K562 (cell line): ENCODE data around the gene POLD3. TPM values are rescaled to one million over a fixed set of nuclear protein-coding genes. Genes with fewer than 3 reads are reported as not detected.

Source experiments
- ATAC-seq: fragments of 200-7000 bp; cut with Tn5 transposase; 3 replicates; pipeline ENCODE4 v1.9.1; 2020; ENCODE audit warnings: moderate library complexity
- BruUV-seq: library from RNA; stranded (reverse); fragments of 400-500 nt; replicated peaks from 2 replicates; lab custom pipeline; 2021; lab: Mats Ljungman, UMichigan
- CTCF ChIA-PET: fragments of 300-600 bp; formaldehyde crosslinking; extraction: SDS; loops from one replicate; lab custom pipeline; 2021; ENCODE audit warnings: low intra/inter-chr PET ratio; lab: Yijun Ruan, JAX
- POLR2A ChIA-PET: fragments of 300-600, 350-650 bp; sonication (Branson Sonifier 250); formaldehyde crosslinking; extraction: SDS; loops from one replicate; lab custom pipeline; 2021; ENCODE audit warnings: antibody characterized with exemption, inconsistent platforms; lab: Yijun Ruan, JAX
- DNase-seq, 4 experiments: peaks; one replicate each; pipeline versions ENCODE4 v3.0.0 to v3.0.0-alpha.2; 2011 to 2018; ENCODE audit warnings: low spot score in 3 of 4, mixed read lengths in 3 of 4; ENCODE audit errors: extremely low read depth in 1 of 4
- FAIRE-seq: peaks from 2 replicates; lab custom pipeline; 2011; peaks lifted over from hg19 to GRCh38; lab: Jason Lieb, UNC
- H2AFZ ChIP-seq: 2 replicates; pipeline ENCODE4 v1.6.0; 2011; ENCODE audit warnings: low read depth, low read length, control low read depth, inconsistent platforms
- H3K27ac ChIP-seq: fragments of 200-600 bp; 3 replicates; pipeline ENCODE4 v1.8.0; 2011; ENCODE audit warnings: low read depth, mild to moderate bottlenecking, control low read depth, inconsistent platforms, low read length, moderate library complexity, mixed read lengths; ENCODE audit errors: extremely low read depth
- H3K27me3 ChIP-seq, 2 experiments: fragments of 300-600 bp in 1 of 2; 2 replicates in 1 of 2; 3 replicates in 1 of 2; pipeline versions ENCODE4 v1.6.0 to v1.8.0; 2011; ENCODE audit warnings: inconsistent platforms in 2 of 2, low read length in 2 of 2, mild to moderate bottlenecking in 1 of 2, mixed read lengths in 1 of 2, moderate library complexity in 1 of 2; ENCODE audit not compliant: control insufficient read depth in 2 of 2, insufficient read depth in 2 of 2
- H3K36me3 ChIP-seq: fragments of 300-600 bp; 3 replicates; pipeline ENCODE4 v1.8.0; 2011; ENCODE audit warnings: mild to moderate bottlenecking, low read length, inconsistent platforms; ENCODE audit not compliant: control insufficient read depth, insufficient read depth
- H3K4me1 ChIP-seq, 2 experiments: fragments of 200-600 bp in 1 of 2; replicated peaks in 1 of 2; 2 replicates in 1 of 2; 3 replicates in 1 of 2; pipeline versions ENCODE4 v1.5.1 to v1.8.0; 2011; ENCODE audit warnings: inconsistent platforms in 2 of 2, low read length in 2 of 2, mild to moderate bottlenecking in 1 of 2, mixed read lengths in 1 of 2, moderate library complexity in 1 of 2; ENCODE audit not compliant: control insufficient read depth in 2 of 2, insufficient read depth in 2 of 2
- H3K4me2 ChIP-seq: 2 replicates; pipeline ENCODE4 v1.6.1; 2011; ENCODE audit warnings: low read length, control low read depth, inconsistent platforms, mixed read lengths; ENCODE audit not compliant: insufficient read depth
- H3K4me3 ChIP-seq: fragments of 200-600 bp; sonication (generic), shearing (Covaris generic); 2 replicates; pipeline ENCODE4 v1.5.1; 2016; ENCODE audit warnings: control low read depth, inconsistent platforms
- H3K79me2 ChIP-seq: fragments of 200-600 bp; 3 replicates; pipeline ENCODE4 v1.8.0; 2011; ENCODE audit warnings: low read length, inconsistent platforms; ENCODE audit not compliant: control insufficient read depth, insufficient read depth
- H3K9ac ChIP-seq, 2 experiments: 2 replicates each; pipeline versions ENCODE4 v1.6.0 to v1.6.1; 2011; ENCODE audit warnings: low read depth in 2 of 2, low read length in 2 of 2, control low read depth in 1 of 2, inconsistent platforms in 1 of 2, mild to moderate bottlenecking in 1 of 2, mixed read lengths in 1 of 2; ENCODE audit not compliant: insufficient read depth in 1 of 2
- H3K9me1 ChIP-seq: one replicate; pipeline ENCODE4 v1.6.0; 2011; ENCODE audit warnings: inconsistent platforms, mild to moderate bottlenecking, low read length, moderate library complexity; ENCODE audit not compliant: control insufficient read depth, insufficient read depth
- H3K9me3 ChIP-seq: replicated peaks from 2 replicates; pipeline ENCODE4 v1.5.1; 2011; ENCODE audit warnings: low read depth, low read length, inconsistent platforms; ENCODE audit not compliant: control insufficient read depth, insufficient read depth
- H4K20me1 ChIP-seq: replicated peaks from 2 replicates; pipeline ENCODE4 v1.6.1; 2011; ENCODE audit warnings: low read length, inconsistent platforms, mixed read lengths; ENCODE audit not compliant: control insufficient read depth, insufficient read depth
- C11orf30 ChIP-seq: fragments of 450-650 bp; IDR thresholded peaks from 2 replicates; pipeline ENCODE4 v1.6.1; 2016; ENCODE audit warnings: low read depth, mild to moderate bottlenecking
- CBFA2T3 ChIP-seq: fragments of 450-650 bp; IDR thresholded peaks from 2 replicates; pipeline ENCODE4 v1.6.1; 2017
- CBX1 ChIP-seq: sonication (generic); IDR thresholded peaks from 2 replicates; pipeline ENCODE4 v1.6.1; 2016; ENCODE audit warnings: antibody characterized with exemption, low read depth, mild to moderate bottlenecking
- CEBPB ChIP-seq: fragments of 450-650 bp; IDR thresholded peaks from 2 replicates; pipeline ENCODE4 v1.6.1; 2016; ENCODE audit warnings: missing genetic modification characterization, missing compliant biosample characterization
- EHMT2 ChIP-seq: fragments of 450-650 bp; IDR thresholded peaks from 2 replicates; pipeline ENCODE4 v1.6.1; 2018; ENCODE audit warnings: antibody characterized with exemption
- ETV1 ChIP-seq: fragments of 450-650 bp; conservative IDR thresholded peaks from 2 replicates; pipeline ENCODE4 v1.6.1; 2016; ENCODE audit warnings: missing genetic modification characterization, control low read depth, low read depth, missing compliant biosample characterization
- FOS ChIP-seq: IDR thresholded peaks from 3 replicates; pipeline ENCODE4 v1.6.1; 2011; ENCODE audit not compliant: insufficient read length; ENCODE audit errors: extremely low read depth
- HDAC2 ChIP-seq: fragments of 450-650 bp; IDR thresholded peaks from 2 replicates; pipeline ENCODE4 v1.6.1; 2016; ENCODE audit warnings: mild to moderate bottlenecking
- MAFG ChIP-seq: fragments of 450-650 bp; conservative IDR thresholded peaks from 2 replicates; pipeline ENCODE4 v1.6.1; 2016; ENCODE audit warnings: missing genetic modification characterization, missing compliant biosample characterization
- NFE2 ChIP-seq: IDR thresholded peaks from 2 replicates; pipeline ENCODE4 v1.6.1; 2014; ENCODE audit warnings: antibody characterized with exemption, low read depth
- PHF20 ChIP-seq: fragments of 450-650 bp; IDR thresholded peaks from 2 replicates; pipeline ENCODE4 v1.6.1; 2018; ENCODE audit not compliant: partially characterized antibody
- SMARCE1 ChIP-seq: fragments of 450-650 bp; IDR thresholded peaks from 2 replicates; pipeline ENCODE4 v1.7.1; 2016; ENCODE audit warnings: mild to moderate bottlenecking
- SP2 ChIP-seq: IDR thresholded peaks from 2 replicates; pipeline ENCODE4 v1.6.1; 2011; ENCODE audit warnings: mild to moderate bottlenecking, low read depth, low read length, moderate library complexity; ENCODE audit not compliant: poor library complexity, severe bottlenecking; ENCODE audit errors: extremely low read depth
- SPI1 ChIP-seq: IDR thresholded peaks from 2 replicates; pipeline ENCODE4 v1.6.1; 2011; ENCODE audit warnings: low read depth, low read length, control low read depth, borderline replicate concordance
- TAF7 ChIP-seq: fragments of 450-650 bp; IDR thresholded peaks from 2 replicates; pipeline ENCODE4 v1.6.1; 2016; ENCODE audit warnings: missing genetic modification characterization, missing compliant biosample characterization
- TCF3 ChIP-seq: sonication (generic); formaldehyde crosslinking; IDR thresholded peaks from 2 replicates; pipeline ENCODE4 v1.4.0; 2020; ENCODE audit warnings: mild to moderate bottlenecking, missing genetic modification reagents
- TEAD4 ChIP-seq, 2 experiments: sonication (generic) in 1 of 2; formaldehyde crosslinking in 1 of 2; IDR thresholded peaks; 2 replicates each; pipeline versions ENCODE4 v1.6.1 to v1.8.0; 2012 to 2022; ENCODE audit warnings: borderline replicate concordance in 1 of 2, inconsistent platforms in 1 of 2, low read length in 1 of 2, mild to moderate bottlenecking in 1 of 2, missing genetic modification reagents in 1 of 2
- ZNF143 ChIP-seq: sonication (generic); formaldehyde crosslinking; IDR thresholded peaks from 2 replicates; pipeline ENCODE4 v1.9.0; 2022; ENCODE audit warnings: mild to moderate bottlenecking, missing genetic modification reagents
- ZNF644 ChIP-seq: fragments of 200-800 bp; sonication (Bioruptor generic); IDR thresholded peaks from 2 replicates; pipeline ENCODE4 v1.6.1; 2016; ENCODE audit warnings: low read depth, missing genetic modification characterization, missing compliant biosample characterization
- ZNF699 ChIP-seq: fragments of 250-450 bp; sonication (Bioruptor Pico); IDR thresholded peaks from 2 replicates; pipeline ENCODE4 v1.8.0; 2021; ENCODE audit warnings: mild to moderate bottlenecking, moderate library complexity; ENCODE audit not compliant: insufficient replicate concordance
- WGBS: fragments of 100-300 bp; shearing (Covaris generic); methylation state at CpG from one replicate; pipeline ENCODE4 v1.1.6; 2016; ENCODE audit warnings: low coverage, mixed read lengths; ENCODE audit not compliant: insufficient coverage; ENCODE audit errors: missing lambda C conversion rate; 5-methylcytosine and 5-hydroxymethylcytosine counted together
- in situ Hi-C: fragments of 300-500 bp; cut with MboI; formaldehyde crosslinking; loops from 4 replicates; pipeline ENCODE4 v1.15.0; 2018; ENCODE audit warnings: inconsistent platforms, mixed read lengths
- intact Hi-C: fragments of 100-400 bp; cut with micrococcal nuclease; formaldehyde crosslinking; loops from 2 replicates; pipeline ENCODE4 v1.14.2; 2022
- polyA plus RNA-seq, 8 experiments: library from polyadenylated mRNA; depleted of rRNA in 4 of 8; stranded (reverse) in 5 of 8; unstranded in 3 of 8; fragments of >200 nt; fragmentation: Nextera tagmentation in 2 of 8; fragmentation: Illumina TruSeq in 1 of 8; extraction: Ambion mirVana in 2 of 8; extraction: Trizol in 1 of 8; gene quantifications; 2 replicates each; pipeline versions ENCODE4 v1.2.1 to v1.2.3, GENCODE V29; 2011 to 2014; ENCODE audit warnings: inconsistent platforms in 1 of 8, missing spikeins in 1 of 8
- total RNA-seq, 7 experiments: library from RNA; depleted of rRNA in 6 of 7; stranded (reverse); fragments of >200 nt in 6 of 7; fragmentation: Illumina TruSeq in 2 of 7; extraction: Trizol in 2 of 7; gene quantifications; 2 replicates each; pipeline versions ENCODE4 v1.2.1 to v1.2.3, GENCODE V29; 2011 to 2021; ENCODE audit warnings: low replicate concordance in 1 of 7
- TF ChIP-seq, protein P1 (sequence below): sonication (generic); IDR thresholded peaks from 2 replicates; pipeline ENCODE4 v1.6.1; 2016
- TF ChIP-seq, protein P2 (sequence below): fragments of 250-450 bp; sonication (Bioruptor Pico); IDR thresholded peaks from 2 replicates; pipeline ENCODE4 v1.8.0; 2021; ENCODE audit warnings: borderline replicate concordance, mild to moderate bottlenecking, moderate library complexity; ENCODE audit not compliant: poor library complexity, severe bottlenecking
- TF ChIP-seq, protein P3 (sequence below): fragments of 450-650 bp; IDR thresholded peaks from 2 replicates; pipeline ENCODE4 v1.6.1; 2016

The POLD3 gene
- total and polyA plus RNA-seq, 9 of the 15 experiments (the other 6 are each of a cell fraction or from before 2014, with no cell fraction given): 10.6 to 40.1 (median 24.6) TPM

DNA sequence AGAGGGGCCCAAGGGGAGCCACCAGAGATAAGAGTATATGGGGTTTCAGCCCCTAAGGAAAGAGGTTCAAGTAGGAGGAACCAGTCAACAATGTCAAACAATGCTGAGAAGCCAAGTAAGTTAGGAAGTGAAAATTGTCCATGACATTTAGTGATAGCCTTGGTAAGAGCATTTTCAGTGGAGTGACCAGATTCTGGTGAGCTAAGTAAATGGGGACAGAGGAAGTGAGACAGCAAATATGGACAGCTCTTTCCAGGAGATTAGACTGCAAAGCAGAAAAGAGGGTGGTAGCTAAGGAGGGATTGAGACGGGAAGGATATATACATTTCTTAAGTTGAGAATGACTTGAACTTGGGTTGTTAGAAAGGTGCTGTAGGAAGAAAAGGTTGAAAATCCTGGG lies 22.9 kb downstream of the POLD3 start:
- DNase-seq: peak in 2 of 4 experiments; percentile 42 to 51
- H3K36me3 ChIP-seq: peaks cover 63% of the 10 kb centered on the region
- H3K27me3 ChIP-seq: no peaks in the 10 kb centered on the region
- peak overlapping the region; percentile 9; the same call in 2 of the 3 replicates for H3K27ac ChIP-seq
- in situ Hi-C loops (no loop called here), intact Hi-C loops (no loop called here)
- no peak overlapping the region for H3K9ac ChIP-seq
- 26% methylated on average over 1 of the region's 1 CpG for WGBS
- H3K9me1 ChIP-seq: no peaks in the 10 kb centered on the region
- no TSS peak for BruUV-seq
- POLR2A ChIA-PET: interaction anchor here (0.5 to 1.9 kb wide), 7 partner anchors 10 to 222 kb away, joined by 3 to 10 read pairs (median 3); partner anchors contain the start of gene POLD3
- H3K4me3 ChIP-seq: no peak overlapping the region
- no peak overlapping the region for H3K4me2 ChIP-seq
- no peaks in the 10 kb centered on the region for H3K79me2 ChIP-seq
- no peaks in the 10 kb centered on the region for H3K9me3 ChIP-seq
- peaks cover 0 to 2% of the 10 kb centered on the region in 2 experiments; a peak in 1 of 5 replicates for H3K4me1 ChIP-seq
- peak; percentile 89 for ATAC-seq
- FAIRE-seq: peak; percentile 23
- no peaks in the 10 kb centered on the region for H4K20me1 ChIP-seq
- CTCF ChIA-PET: no interaction called here
- H2AFZ ChIP-seq: no peak overlapping the region
- TF ChIP-seq NFE2 (peak; percentile 83), FOS (no peak), SPI1 (peak; percentile 79; the same call in 1 of the 2 replicates), ETV1 (tag) (peak; percentile 65), SMARCE1 (0 out of 2 replicates have a peak, but pooled peaks have one; percentile 33), CBFA2T3 (peak; percentile 63; the same call in 1 of the 2 replicates), SP2 (no peak), EHMT2 (peak; percentile 46; the same call in 1 of the 2 replicates), CEBPB (tag) (no peak), C11orf30 (peak; percentile 73), PHF20 (no peak), ZNF143 (CRISPR knock-in tag) (no peak), TAF7 (tag) (no peak), TEAD4 (IDR thresholded peaks at IDR 0.05; ENCODE audit: low read length) (0 out of 2 replicates have a peak, but pooled peaks have one; percentile 13), TEAD4 (CRISPR knock-in tag; IDR thresholded peaks at IDR 0.05; ENCODE audit: borderline replicate concordance) (no peak), CBX1 (no peak), HDAC2 (0 out of 2 replicates have a peak, but pooled peaks have one; percentile 20), ZNF699 (CRISPR knock-in tag) (no peak), MAFG (tag) (peak; percentile 56), ZNF644 (tag) (no peak), TCF3 (CRISPR knock-in tag) (peak; percentile 37; the same call in 1 of the 2 replicates)
- TF ChIP-seq, protein P1, sequence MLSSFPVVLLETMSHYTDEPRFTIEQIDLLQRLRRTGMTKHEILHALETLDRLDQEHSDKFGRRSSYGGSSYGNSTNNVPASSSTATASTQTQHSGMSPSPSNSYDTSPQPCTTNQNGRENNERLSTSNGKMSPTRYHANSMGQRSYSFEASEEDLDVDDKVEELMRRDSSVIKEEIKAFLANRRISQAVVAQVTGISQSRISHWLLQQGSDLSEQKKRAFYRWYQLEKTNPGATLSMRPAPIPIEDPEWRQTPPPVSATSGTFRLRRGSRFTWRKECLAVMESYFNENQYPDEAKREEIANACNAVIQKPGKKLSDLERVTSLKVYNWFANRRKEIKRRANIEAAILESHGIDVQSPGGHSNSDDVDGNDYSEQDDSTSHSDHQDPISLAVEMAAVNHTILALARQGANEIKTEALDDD: peak; percentile 35; the same call in 1 of the 2 replicates
- TF ChIP-seq, protein P2, sequence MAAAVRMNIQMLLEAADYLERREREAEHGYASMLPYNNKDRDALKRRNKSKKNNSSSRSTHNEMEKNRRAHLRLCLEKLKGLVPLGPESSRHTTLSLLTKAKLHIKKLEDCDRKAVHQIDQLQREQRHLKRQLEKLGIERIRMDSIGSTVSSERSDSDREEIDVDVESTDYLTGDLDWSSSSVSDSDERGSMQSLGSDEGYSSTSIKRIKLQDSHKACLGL (CRISPR knock-in tag): no peak
- TF ChIP-seq, protein P3, sequence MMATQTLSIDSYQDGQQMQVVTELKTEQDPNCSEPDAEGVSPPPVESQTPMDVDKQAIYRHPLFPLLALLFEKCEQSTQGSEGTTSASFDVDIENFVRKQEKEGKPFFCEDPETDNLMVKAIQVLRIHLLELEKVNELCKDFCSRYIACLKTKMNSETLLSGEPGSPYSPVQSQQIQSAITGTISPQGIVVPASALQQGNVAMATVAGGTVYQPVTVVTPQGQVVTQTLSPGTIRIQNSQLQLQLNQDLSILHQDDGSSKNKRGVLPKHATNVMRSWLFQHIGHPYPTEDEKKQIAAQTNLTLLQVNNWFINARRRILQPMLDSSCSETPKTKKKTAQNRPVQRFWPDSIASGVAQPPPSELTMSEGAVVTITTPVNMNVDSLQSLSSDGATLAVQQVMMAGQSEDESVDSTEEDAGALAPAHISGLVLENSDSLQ: peak; percentile 17; the same call in 1 of the 2 replicates
